ENCODE measurements around the gene TSGA10IP.

DNA sequence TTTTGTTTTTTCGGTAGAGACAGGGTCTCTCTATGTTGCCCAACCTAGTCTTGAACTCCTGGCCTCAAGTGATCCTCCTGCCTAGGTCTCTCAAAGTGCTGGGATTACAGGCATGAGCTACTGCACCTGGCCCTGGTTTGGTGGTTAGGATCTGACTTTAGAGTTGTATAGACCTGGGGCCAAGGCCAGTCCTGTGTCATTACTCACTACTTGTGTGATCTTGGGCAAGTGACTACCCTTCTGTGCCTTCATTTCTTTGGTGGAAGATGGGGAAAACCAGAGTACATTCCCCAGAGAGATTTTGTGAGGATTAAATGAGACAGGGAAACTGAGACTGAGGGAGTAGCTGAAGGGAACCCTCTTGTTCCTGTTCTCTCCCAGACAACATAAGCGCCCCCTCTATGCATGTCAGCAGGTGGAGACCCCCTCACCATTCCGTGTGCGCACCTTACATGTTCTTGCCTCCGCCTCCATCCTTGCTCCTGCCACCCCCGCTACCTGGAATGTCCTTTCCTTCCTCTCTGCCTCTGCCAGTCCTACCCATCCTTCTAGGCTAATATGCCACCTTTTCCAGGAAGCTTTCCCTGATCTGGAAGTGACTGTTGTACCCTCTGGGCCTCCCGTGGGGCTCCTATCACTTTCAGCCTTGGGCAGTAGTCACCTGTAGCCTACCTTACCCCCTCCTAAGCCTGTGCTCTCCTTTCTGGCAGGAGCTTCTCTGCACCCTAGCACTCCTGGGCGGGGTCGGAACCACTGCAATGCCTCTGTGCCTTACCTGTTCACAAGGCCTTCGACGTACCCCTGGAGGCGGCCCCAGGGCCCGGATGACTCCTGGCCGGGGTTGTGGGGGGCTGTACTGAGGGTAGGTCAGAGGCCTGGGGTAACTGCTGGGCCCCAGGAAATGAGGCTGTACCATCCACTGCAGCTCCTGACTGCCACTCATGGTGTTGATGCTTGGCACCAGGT lies 49.0 kb upstream of the TSGA10IP start:
- TF ChIP-seq POLR2A (IDR thresholded peaks at IDR 0.05; ENCODE audit: low read length), result peak; percentile 35
- TF ChIP-seq GATA1 (IDR thresholded peaks at IDR 0.05; ENCODE audit: low read depth, low read length), result no peak
